COR-L47 (cell line): ENCODE results near the gene TRIM31.
"Not testable (repeated sequence)": the region's sequence is repeated elsewhere in the genome, so short reads cannot be mapped to it uniquely, and the experiment has no call there.

Experiments
- DNase-seq: peaks from one replicate; lab custom pipeline; 2025; lab: John Stamatoyannopoulos, UW

Gene TRIM31

DNA sequence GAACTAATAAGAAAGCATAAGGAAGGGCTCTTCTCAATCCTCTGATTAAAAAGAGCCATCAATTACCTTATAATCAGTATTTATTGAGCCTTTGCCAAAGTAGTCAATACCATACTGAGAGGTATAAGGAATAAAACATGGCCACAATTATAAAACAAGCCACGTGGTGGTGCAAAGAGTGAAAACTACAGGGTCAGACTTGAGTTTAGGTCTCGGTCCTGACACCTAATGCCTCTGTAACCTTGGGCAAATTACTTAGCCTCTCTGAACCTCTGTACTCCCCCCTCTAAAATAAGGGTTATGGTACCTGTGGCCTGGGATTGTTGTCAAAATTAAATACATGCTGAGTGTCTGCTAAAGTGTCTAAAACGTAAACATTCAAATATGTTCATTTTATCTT is 36.3 kb upstream of the TRIM31 start:
- no peak for DNase-seq

DNA sequence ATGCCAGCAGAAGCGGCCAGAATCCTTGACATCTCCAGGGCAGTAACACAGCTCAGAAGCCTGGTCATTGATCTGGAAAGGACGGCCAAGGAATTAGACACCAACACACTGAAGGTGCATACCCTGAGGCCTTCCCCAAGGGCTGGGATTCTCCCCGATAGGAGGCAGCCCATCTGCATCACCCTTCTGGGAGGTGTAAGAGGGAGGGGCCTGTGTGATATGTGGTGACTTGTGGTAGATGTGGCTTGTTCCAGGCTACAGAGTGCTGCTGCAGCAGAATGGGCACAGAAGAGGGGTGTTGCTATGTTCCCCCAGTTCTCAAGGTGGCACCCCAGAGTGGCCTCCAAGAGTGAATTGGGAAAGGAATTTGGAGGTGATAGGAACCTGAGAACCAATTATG is 34.2 kb upstream of the TRIM31 start:
- DNase-seq: no peak

DNA sequence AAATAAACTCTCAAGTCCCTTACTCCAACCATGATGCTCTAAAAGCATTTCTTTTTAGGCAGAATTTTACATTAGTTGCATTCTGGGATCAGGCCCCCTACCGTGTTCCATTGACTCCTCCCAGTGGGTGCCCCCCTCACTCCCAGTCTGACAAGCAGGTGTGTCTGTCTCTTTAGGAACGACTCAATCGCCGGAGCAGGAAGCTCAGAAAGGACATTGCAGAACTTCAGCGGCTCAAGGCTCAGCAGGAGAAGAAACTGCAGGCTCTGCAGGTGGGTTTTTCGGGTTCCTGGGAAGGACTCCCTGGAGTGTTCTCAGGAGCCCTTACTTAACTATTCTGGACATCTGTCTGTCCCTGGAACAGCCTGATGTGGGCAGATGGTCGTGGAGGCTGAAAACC is 32.9 kb upstream of the TRIM31 start:
- DNase-seq: no peak

DNA sequence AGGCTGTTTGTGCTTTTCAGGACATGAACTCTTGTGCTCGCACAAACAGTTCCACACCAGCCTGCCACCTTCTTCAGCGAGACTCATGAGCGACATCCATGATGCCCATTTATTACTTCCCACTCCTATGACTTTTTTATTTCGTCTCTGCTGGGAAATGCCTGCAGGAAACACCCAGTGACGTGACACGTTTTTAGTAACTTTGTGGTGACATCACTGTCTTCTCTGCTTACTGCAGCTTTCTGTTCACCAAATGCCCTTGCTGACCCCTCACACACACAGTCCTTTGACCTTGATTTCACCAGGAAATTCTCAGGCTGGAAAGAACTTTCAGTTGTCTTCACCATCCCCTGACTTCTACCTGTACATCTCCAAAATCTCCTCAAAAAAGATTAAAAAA is 31.9 kb upstream of the TRIM31 start:
- DNase-seq: no peak

DNA sequence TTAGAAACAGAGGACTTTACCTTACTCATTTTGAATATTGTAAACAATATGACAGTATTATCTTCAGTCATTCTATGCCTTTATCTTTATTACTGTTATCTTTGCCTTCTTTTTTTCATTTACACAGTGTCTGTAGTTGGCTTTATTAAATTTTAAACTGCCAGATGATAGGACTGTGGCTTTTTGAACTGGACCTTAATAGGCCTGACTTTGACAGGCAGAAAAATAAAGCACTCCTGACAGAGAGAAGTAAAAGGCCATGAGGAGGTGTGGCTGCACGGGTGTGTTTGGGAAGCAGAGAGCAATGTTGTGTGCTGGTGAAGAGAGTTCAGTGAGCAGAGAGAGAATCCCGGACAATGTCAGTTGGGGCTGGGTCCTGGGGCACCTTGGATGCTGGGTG is 30.9 kb upstream of the TRIM31 start:
- DNase-seq: no peak

DNA sequence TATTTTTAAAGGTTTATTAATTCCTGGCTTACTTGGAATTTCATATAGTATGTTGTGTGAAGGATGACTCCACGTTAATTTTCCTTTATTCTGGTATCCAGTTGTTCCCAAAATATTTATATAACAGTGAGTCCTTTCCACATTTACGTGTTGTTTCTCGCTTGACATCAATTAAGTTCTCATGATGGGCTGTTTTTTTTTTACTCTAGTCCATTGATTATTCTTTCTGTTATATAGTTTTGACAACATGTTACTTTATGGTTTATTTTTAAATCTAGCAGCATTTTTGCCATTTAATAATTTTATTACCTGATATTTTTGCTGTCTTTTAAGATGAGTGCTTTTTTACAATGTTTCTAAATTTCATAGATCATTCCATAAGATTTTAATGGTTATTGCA is 29.8 kb upstream of the TRIM31 start:
- no peak for DNase-seq

DNA sequence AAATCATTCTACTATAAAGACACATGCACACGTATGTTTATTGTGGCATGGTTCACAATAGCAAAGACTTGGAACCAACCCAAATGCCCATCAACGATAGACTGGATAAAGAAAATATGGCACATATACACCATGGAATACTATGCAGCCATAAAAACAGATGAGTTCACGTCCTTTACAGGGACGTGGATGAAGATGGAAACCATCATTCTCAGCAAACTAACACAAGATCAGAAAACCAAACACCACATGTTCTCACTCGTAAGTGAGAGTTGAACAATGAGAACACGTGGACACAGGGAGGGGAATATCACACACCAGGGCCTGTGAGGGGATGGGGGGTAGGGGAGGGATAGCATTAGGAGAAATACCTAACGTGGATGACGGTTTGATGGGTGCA is 27.4 kb upstream of the TRIM31 start:
- not testable (repeated sequence) for DNase-seq

DNA sequence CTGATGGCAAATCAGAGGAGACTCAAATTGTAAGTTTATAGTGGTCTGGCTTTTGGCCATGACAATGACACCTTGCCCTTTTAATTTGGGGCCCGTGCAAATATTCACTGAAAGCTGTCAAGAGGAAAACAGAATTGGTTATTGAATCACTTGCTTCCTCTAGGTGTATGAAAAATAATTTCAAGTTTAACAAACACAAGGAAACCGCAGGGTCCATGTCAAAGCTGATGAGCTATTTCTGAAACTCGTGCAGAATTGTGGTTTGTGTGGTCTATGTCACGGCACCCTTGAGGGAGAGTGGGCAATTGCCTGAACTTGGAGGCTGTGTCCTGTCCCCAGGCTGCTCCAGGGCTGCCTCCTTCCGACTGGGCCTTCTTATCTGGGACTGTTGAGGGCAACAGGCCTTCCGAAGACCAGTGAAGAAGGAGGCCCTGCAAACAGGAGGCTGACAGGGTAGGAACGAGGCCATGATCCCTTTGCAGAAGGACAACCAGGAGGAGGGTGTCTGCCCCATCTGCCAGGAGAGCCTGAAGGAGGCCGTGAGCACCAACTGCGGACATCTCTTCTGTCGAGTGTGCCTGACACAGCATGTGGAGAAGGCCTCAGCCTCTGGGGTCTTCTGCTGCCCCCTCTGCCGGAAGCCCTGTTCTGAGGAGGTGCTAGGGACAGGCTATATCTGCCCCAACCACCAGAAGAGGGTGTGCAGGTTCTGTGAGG is 23.8 kb upstream of the TRIM31 start:
- no peak for DNase-seq

DNA sequence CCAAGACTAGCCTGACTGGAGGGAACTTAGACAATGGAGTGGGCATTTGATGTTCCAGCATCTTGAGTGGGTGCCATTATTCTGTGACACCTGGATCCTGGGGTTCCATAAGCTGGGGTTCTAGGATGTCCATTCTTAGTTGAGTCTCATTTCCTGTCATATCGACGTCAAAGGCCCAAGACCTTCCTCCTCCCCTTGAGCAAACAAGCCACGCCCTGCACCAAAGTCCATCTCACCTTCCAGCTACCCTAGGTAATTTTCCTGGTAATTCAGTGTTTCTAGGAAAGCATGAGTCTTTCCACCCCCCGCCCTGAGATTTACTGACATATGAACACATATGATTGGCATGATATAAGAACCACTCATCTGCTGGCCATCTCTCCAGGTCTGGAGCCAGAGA is 22.9 kb upstream of the TRIM31 start, which contains the start of gene TRIM40:
Gene TRIM40 (plus strand): TSS at position 384 of the 400 bp plus-strand sequence. CDS start 897 bp downstream, outside the sequence.
- no peak for DNase-seq

DNA sequence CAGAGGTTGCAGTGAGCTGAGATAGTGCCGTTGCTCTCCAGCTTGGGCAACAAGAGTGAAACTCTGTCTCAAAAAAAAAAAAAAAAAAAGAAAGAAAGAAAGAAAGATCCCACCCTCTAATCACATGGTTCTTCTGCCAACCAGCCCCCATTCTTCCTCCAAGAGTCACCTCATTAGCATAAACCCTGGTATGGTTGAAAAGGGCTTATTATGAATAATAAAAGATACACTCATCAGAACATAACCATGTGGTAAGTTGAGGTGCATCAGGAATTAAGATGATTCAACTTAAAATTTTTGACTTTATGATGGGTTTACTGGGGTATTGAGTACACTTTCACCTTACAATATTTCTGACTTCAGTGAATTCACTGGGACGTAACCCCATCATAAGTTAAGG is 22.3 kb upstream of the TRIM31 start:
- DNase-seq: no peak

DNA sequence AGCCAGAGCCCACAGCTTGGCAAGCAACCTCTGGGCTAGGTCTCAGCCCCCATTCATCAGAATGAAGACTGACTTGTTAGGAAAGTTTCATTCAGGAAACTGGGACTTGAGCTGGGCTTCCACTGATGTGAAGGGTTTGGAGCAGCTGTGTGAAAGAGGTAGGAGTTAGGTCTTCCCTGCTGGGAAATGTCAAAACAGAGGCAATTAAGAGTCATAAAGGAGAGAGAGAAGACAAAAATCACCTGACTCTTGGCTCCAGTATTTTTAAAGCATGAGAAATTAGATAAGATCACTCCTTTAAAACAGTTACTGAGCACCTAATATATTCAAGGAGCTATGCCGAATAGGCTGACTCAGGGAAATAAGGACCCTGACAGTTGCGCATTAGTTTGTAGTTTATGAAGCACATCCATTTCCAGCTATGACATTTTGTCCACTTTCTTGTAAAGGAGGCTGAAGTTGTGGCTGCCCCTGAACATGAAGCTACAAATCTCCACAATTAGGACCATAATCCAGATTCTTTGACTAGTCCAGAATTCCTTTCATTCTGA is 19.1 kb upstream of the TRIM31 start:
- no peak for DNase-seq

DNA sequence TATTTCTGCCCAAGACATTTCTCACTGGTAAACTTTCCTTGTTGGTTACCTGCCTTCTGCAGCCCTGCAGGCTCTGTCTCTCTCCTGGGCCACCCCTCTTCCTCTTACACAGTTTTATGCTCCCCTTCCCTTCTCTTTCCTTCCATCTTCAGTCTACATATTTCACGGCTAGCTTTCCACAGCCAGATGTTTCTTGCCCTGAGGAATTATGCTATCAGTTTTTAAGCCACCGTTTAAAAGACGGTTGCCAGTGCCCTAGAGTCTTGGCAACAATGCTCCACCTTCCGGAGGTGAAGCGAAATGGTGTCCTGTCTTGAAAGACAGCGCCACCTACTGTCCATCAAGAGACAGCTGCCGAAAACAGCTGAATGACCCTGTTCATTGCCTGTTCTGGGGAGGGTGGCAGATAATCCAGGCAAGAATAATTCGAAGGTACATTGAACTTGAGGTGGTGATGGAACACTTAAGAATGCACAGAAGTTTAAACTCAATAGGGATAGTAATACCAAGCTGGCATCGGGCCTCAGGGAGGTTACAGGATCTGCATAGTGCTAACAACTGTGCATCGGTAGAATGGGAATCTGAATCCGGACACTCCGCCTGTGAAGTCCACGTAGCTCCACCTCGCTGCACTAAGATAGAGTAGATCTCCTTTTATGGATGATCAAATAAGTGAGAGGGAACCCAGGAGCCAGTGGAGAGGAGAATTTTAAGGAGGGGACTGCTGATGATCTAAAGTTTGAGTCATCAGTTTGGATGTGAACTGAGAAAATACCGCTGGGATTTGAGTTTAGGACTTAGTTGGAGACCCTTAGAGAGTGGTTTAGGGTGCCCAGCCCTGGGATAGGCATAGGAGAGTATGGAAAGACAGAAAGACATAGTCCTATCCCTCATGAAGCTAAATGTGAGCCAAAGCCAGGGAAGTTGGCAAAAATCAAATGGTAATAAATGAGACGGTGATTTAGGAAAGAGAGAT is 18.3 kb upstream of the TRIM31 start:
- peak; percentile 79 for DNase-seq

DNA sequence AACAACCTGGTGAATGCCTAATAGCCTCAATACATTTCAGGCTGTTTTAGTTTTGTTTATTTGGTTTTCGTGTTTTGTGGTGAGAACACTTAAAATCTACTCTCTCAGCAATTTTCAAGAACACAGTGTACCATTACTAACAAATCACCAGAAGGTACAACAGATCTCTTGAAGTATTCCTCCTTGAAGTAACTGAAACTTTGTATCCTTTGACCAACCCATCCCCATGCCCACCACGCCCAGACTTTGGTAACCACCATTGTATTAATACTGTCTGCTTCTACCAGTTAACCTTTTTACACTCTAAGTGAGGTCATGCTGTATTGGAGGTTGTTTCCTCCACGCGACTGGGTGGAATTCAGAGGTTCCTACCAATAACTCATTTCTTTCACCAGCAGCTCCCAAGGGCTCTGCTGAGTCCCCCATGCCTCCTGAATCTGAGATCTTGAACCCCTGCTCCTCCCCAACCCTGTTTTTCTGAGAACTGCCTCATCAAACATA is 17.3 kb upstream of the TRIM31 start:
- DNase-seq: no peak

DNA sequence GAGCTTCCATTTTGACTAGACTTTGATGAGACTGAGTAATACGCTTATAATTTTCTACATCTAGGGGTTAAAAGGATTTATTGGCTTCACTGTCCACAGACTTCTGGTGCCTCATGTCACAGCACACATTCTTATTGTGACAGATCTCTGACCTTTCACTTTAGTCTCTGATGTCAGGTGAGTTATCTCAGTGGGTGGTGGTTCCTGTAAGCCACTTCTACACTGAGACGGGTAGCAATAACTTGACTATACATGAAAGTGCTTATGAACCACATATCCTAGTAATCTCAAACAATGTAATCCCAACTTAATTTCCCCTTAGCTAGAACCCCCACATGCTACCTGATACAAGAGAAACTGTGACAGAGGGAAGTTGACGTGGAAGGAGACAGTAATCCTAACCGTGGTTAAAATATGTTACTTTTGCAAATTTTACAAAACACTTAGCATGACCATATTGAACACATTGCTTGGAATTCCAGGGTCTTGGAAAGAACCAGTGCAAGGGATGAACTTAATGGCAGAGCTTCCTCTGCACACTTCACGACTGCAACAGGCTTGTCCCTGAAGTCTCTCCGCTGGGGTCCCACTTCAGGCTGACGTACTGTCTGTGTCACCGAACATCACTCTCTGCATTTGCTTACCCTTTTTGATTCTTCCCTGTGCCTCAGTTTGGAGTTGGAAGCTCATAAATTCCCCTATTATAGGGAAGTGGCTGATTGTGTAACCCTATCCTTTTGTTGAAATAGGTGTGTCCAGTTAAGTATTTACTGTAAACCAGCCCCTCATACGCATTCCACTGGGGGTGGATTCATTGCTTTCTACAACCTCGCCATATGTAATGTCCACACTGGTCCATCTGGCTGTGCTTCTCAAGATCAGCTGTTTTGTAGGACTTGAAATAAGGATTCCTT is 16.6 kb upstream of the TRIM31 start:
- no peak for DNase-seq

DNA sequence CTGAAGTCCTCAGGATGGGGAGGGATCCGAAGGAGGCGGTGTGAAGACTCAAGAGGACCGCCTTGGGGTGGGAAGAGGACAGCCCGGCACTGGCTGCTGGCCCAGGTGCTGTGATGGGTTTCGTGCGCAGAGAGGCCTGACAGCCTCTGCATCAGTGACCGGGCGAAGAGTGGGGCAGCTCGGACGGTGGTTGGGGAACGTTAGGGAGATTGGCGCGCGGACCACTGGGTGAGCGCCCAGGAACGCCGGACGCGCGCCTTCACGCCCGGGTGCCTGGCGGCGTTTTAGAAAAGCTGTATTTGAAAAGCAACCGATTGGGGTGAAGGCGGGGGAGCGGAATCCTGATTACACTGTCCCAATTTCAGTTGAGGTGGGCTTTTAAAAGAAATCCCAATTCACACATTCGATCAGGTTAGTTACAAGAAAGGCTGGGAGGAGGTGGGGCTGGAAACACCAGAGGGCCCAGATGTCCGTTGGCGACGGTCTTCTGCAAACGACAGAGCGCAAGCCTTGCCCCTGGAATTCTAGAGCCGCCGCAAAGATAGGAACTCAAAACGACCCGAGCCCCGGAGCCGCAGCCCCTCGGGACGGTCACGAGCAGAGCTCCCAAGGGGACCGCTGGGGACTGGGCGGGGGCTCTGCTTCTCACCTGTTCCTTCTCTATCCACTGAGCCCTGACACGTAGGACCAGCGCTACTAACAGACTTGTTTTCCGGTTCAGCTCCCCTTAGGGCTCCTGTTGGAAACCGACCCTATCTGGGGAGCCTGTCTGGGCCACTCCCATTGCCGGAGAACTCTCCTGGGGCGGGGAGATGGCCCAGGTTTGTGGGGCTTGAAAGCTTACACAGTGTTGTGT is 14.6 kb upstream of the TRIM31 start:
- DNase-seq: no peak

DNA sequence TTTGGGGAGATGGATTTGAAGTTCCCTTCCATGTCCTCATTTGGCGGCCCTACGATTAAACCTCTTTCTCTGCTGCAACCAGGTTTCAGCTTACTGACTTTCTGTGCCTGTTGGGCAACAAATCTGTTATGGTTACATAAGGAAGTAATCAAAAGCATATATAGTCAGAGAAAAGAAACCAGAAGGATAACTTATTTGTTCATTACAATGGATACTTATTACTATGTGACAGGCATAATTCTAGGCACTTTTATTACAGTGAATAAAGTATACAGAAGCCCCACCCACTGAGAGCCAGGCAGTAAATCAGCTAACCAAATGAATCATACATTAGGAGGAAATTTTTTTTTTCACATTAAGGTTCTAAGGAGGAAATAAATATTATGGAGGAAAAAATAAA is 9.6 kb upstream of the TRIM31 start:
- no peak for DNase-seq

DNA sequence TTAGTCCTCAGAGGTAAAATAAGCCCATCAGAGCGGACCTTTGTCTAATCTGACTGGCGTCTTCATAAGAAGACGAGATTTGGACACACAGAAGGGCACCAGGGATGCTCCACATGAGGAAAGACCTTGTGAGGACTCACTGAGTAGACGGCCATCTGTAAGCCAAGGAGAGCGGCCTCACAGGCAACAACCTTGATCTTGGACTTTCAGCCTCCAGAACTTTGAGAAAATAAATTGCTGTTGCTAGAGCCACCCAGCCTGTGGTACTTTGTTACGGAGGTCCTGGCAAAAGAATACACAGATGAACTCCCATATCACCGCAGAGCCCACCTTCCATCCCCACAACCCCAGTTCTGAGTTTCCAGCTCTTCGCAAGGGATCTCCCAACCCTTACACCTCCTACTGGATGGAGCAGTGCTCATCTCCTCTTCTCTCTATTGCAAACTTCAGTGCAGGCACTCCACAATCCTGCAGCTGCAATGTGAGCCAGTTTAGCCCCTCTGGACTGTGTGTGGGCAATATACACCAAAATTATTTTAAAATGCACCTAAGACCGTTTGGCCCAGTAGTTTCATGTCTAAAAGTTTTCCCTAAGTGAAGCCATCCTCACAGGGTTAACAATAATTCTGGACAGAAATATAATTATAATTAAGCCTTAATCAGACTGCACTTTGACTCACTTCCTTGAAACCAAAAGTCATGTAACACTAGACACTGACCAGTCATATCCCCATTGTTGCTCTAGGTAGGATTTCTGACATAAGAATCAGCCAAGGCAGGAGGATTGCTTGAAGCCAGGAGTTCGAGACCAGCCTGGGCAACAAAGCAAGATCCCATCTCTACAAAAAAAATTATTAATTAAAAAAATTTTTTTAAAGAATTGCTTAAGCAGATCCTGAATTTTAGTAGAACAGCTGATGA is 8.8 kb upstream of the TRIM31 start:
- no peak for DNase-seq

DNA sequence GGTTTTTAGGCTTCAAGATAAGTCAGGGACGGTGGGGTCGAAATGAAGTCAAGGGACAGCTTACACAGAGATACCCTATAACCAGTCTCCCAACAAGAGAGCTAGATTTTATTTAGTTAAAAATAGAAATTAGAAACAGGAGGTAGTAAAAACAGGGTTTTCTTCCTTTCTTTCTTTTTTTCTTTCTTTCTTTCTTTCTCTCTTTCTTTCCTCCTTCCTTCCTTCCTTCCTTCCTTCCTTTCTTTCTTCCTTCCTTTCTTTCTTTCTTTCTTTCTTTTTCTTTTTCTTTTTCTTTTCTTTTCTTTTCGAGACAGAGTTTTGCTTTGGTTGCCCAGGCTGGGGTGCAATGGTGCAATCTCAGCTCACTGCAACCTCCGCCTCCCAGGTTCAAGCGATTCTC is 5.8 kb upstream of the TRIM31 start:
- not testable (repeated sequence) for DNase-seq

DNA sequence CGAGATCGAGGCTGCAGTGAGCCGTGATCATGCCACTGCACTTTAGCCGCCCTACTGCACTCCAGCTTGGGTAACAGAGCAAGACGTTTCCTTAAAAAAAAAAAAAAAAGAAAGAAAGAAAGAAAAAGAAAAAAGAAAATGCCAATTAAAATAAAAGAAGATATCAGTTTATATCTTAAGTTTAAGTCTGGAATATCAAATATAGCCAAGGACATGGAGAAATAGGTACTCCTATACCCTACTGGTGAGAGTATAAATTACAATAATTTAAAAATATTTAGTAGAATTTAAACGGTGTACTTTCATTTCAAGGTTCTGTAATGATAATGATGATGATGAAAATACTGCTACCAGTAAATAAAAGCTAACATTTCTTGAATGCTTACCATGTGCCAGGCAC is 3.8 kb upstream of the TRIM31 start:
- no peak for DNase-seq

DNA sequence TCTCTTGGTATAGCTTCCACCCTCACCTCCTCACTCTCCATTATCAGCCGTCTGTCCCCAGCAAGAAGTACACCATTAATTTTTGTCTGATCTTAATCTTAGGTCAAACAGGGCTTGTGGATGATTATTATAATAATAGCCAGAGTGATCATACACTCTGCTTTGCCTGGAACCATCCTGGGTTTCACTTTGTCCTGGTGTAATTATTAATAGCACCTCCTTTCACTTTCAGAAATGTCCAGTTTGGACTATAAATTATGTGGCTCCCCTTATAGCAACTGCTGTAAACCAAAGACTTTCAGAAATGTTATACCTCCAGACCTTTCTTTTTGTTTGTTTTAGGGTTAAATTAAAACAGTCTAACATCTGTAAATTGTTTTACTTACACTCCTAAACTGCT is 951 bp upstream of the TRIM31 start:
- DNase-seq: no peak
